HG03039 (cell line): Measurements from ENCODE around the gene NSF.
"Not testable (repeated sequence)": the region's sequence is repeated elsewhere in the genome, so short reads cannot be mapped to it uniquely, and the experiment has no call there.

Source experiments
- ATAC-seq: cut with Tn5 transposase; IDR thresholded peaks from one replicate; pipeline ENCODE4 v1.9.1; 2021; ENCODE audit warnings: mild to moderate bottlenecking, moderate library complexity; ENCODE audit not compliant: unreplicated experiment

NSF gene

GRCh38 chr17:46696522-46696921, 106.1 kb downstream of the NSF start:
- not testable (repeated sequence) for ATAC-seq

- ATAC-seq: not testable (repeated sequence)
Measured at GRCh38 chr17:46699014-46699413, 108.5 kb downstream of the NSF start.

GRCh38 chr17:46717999-46718398, 127.5 kb downstream of the NSF start:
- ATAC-seq: no peak

GRCh38 chr17:46719891-46720290, 129.4 kb downstream of the NSF start:
- no peak for ATAC-seq

- ATAC-seq: no peak
Measured at GRCh38 chr17:46720408-46720807, 129.9 kb downstream of the NSF start.

- no peak for ATAC-seq
Measured at GRCh38 chr17:46722662-46723285, 132.3 kb downstream of the NSF start.

GRCh38 chr17:46726206-46726605, 135.7 kb downstream of the NSF start:
- ATAC-seq: no peak

GRCh38 chr17:46727572-46728348, 137.3 kb downstream of the NSF start:
- ATAC-seq: no peak

GRCh38 chr17:46730026-46730425, 139.6 kb downstream of the NSF start:
- ATAC-seq: no peak

GRCh38 chr17:46730679-46731078, 140.2 kb downstream of the NSF start:
- no peak for ATAC-seq

- no peak for ATAC-seq
Measured at GRCh38 chr17:46732160-46732559, 141.7 kb downstream of the NSF start.

GRCh38 chr17:46732754-46733398, 142.4 kb downstream of the NSF start:
- ATAC-seq: no peak

GRCh38 chr17:46733837-46734475, 143.5 kb downstream of the NSF start:
- no peak for ATAC-seq

GRCh38 chr17:46736100-46736499, 145.6 kb downstream of the NSF start:
- no peak for ATAC-seq

GRCh38 chr17:46737326-46737725, 146.9 kb downstream of the NSF start:
- ATAC-seq: no peak

GRCh38 chr17:46738544-46738943, 148.1 kb downstream of the NSF start:
- ATAC-seq: no peak

- no peak for ATAC-seq
Measured at GRCh38 chr17:46739982-46740381, 149.5 kb downstream of the NSF start.

- ATAC-seq: no peak
Measured at GRCh38 chr17:46741122-46741730, 150.8 kb downstream of the NSF start.

- ATAC-seq: no peak
Measured at GRCh38 chr17:46742565-46743270, 152.2 kb downstream of the NSF start.

GRCh38 chr17:46744441-46744840, 154.0 kb downstream of the NSF start:
- no peak for ATAC-seq
